CD4-positive, alpha-beta T cell treated with Interleukin-17A for 4 hours (primary cell): ENCODE results near the gene DNMT3L.

Source experiments
- DNase-seq: peaks from one replicate; pipeline ENCODE4 v3.0.0-alpha.2; 2020; ENCODE audit warnings: mixed read lengths

DNMT3L gene

DNA sequence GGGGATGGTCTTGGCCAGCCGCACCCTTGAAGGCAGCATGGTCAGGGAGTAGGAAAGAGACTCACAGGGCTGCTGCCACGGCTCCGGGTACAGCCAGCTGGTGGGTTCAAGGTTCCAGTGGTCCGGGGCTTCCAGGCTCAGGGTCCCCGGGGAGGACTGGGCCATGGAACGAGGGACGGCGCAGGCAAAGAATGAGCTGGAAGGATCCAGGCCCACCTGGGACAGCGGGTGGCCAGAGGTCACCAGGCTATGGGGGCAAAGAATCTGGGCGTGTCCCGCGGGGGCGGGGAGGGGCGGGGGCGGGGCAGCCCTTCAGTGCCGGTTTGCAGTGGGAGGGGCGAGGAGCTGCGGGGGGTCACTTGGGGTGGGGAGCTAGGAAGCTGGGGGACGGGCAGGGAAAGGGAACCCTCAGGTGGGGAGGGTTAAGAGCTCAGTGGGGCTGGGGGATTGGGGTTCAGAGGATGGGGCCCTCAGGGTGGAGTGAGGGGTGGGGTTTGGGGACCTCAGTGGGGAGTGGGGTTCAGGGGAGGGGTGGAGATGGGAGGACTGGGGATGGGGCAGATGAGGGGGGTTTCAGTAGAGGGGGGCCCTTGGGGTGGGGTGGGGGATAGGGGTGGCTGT lies at the start of gene DNMT3L:
TSS of gene DNMT3L (minus strand) at position 223 of the 621 bp plus-strand sequence. CDS start 638 bp downstream, outside the sequence.
- no peak for DNase-seq

DNA sequence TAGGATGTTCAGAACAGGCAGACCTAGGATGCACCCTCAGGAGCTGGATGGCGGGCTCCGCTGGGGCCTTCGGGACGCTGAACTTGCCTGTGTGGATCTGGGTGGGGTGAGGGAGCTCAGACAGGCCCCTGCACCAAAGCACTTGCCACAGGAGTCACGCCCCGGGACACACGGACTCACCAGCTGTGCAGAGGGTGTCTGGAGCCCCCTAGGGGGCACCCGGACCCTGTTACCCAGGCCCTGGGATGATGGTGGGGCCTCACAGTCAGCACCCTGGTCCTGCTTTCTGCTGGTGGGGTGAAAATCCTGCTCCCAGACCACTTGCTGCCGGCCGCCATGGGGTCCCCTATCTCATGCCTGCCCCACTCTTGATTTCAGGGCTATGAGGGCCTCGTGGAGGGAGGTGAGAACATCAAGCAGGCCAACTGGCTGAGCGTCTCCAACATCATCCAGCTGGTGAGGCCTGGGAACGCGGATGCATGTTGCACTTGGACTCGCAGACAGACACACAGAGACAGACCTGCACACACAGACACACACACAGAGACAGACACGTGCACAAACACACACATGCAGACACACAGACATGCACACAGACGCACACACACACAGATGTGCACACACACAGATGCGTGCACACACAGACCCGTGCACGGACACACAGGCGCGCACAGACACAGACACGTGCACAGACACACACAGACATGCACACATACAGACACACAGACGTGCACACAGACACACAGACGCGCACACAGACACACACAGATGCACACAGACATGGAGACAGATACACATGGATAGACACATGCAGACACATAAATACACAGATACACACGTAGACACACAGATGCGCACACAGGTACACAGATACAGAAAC lies 49.2 kb upstream of the DNMT3L start:
- no peak for DNase-seq

DNA sequence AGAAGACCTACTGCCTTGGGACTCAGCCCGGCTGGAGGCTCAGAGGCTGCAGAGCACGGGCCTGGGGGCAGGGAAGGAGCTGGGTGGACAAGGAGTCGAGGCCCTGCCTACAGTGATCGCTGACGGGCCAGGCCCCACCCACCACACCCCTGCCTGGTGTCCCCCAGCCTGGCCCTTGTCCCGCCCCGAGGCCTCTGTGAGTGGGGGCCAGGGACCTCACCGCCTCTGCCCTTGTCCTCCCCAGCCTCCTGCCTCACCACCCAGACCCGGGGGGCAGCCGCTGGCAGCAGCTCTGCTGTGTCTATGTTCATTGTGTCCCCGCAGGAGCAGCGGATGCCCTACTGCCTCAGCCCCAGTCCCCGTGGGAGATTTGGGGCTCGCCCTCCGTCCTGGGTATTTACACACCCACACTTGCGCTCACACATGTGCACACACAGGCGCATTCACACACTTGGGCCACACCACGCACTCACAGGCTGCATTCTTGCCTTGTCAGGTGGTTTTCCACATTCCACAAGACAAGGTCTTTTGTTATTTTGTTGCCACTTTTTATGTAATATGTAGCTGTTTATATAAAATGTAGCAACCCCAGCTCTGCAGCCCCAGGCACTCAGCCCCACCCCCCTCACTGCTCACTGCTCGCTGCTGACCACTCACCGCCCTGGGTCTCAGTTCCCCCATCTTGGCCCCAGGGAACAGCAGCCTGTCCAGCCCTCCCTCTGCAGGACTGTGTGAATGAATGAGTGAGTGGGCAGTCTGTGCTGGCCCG lies 45.4 kb upstream of the DNMT3L start:
- DNase-seq = no peak

DNA sequence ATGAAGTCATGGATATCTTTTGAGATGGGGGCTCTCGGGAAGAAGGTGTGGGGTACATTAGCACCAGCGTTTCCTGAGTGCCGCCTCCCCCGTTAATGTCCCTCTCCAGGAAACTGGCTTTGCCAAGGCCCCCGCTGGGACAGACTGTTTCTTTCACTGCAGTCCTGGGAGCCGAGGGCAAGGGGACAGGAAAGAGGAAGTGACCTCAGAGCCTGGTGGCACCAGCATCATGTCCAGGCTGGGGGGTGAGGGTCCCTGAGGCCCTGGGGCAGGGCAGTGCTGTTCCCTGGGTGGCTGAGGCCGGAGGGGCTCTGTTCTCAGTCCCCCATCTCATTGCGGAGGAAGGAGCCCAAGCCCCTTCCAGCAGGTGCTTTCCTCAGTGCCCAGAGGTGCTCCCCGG lies 44.0 kb upstream of the DNMT3L start:
- no peak for DNase-seq

DNA sequence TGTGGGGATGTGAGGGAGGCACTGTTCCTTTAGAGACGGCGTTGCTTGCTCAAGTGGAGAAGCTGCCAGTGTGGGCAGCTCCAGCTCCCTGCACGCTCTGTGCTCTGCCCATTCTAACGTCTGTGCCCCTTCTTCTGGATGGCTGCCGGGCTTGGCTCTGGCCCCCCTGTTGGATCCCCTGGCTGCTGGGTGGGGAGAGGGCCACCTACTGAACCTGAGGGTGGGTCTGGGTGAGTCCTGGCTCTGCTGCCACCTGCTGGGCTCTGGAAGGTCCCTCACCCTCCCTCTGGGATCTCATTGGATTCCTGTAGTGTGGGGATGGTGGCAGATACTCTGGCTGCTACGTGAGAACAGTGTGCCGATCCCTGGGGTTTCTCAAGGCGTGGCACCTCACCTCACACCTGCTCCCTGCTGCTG lies 43.2 kb upstream of the DNMT3L start:
- DNase-seq = peak; percentile 67

DNA sequence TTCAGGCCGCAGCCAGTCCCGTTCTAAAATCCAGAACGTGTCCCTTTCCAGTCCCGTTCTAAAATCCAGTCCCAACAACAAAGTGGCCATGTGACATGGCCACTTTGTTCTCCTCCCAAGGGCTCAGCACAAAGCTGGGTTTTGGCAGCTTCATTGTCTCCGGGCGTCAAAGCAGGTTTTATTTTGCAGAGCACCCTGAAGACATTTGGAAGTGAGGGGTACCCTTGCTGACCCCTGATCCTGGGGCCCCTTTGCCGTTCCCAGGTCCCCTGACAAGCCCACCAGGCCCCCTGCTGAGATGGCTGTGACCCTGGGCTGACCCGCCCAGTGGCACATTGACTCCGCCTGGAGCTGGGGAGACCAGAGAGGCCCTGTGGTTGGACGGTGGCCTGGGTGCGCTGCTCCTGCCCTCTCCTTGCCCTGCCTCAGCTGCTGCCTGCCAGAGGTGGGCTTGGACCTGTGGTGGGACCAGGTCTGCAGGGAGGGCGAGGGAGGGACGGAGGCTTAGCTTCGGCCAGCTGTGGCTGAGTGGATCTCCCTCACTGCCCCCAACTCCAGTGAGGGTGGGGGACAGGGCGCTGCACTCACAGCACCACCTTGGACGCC lies 42.4 kb upstream of the DNMT3L start:
- no peak for DNase-seq

DNA sequence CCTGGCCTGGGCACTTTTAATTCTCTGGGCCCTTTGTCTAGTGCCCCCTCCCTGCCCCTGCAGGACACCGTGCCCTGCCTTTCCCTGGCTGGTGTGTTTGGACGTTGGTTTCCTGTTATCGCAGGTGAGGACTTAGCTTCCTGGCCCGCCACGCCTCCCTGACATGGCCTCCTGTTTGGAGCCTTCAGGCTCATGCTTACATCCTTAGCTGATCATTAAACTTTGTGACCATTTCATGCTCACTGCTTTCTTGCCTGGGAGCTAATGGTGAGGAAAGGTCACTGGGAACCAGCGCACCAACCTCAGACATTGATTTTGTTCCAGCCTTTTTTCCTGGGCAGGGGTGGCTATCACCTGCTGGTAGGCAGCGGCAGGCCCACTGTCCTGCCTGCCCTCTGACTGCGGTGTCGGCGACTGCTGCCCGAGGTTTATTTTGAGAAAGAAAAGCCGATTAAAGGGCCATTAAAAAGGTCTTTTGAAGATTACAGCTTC lies 41.8 kb upstream of the DNMT3L start:
- peak; percentile 50 for DNase-seq

DNA sequence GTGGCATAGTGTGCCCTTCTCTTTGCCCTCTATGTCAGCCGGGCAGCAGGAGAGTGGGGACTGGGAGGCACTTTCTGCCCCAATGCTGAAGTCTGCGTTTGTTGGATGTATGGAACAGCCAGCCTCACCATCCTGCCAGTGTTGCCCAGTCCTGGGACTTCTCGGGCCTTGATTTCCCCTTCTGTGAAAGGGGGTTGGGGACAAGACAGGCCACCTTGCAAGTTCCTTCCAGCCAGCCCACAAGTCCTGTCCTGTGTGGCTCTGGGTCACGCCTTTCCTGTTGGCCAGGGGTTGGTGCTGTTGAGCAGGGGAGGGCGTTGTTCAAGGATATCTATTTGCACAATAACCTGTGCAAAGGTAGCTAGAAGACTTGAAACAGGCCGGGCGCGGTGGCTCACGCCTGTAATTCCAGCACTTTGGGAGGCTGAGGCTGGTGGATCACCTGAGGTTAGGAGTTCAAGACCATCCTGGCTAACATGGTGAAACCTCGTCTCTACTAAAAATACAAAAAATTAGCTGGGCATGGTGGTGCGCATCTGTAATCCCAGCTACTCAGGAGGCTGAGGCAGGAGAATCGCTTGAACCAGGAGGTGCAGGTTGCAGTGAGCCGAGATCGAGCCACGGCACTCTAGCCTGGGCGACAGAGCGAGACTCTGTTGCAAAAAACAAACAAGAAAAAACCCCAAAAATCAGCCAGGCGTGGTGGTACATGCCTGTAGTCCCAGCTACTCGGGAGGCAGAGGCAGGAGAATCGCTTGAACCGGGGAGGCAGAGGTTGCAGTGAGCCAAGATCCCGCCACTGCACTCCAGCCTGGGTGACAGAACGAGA lies 41.1 kb upstream of the DNMT3L start:
- peak; percentile 25 for DNase-seq

DNA sequence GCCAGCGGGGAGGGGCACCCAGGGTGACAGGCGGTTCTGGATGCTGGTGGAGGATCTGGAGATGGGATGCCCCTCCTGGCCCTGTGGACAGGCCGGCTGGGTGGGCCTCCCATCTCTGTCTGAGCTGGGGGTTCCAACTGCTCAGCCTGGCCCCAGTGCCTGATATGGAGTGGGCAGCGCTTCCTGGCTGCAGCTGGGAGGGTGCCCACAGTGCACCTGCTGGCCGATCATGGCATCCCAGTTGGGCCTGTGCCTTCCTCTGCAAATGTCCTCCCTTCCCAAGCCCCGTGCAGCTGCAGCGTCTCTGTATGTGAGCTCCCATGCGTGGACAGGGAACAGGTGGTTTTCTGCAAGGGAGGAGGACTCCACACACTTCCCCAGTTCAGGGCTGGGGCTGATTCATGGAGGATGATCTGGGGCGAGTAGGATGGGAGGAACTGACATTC lies 40.3 kb upstream of the DNMT3L start:
- no peak for DNase-seq

DNA sequence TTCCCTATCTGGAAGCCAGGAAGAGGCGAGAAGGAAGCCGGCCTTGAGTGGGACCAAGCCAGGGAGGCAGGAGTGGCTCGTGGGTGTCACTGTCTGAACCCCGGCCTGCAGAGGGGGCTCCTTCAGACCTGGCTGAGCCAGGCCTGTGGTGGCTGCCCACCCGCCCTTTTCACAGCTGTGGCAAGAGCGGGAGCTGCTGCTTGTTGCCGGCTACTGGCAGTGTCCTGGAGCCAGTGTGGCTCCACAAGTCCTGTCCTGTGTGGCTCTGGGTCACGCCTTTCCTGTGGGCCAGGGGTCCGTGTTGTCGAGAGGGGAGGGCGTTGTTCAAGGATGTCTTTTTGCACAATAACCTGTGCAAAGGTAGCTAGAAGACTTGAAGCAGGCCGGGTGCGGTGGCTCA lies 39.4 kb upstream of the DNMT3L start:
- DNase-seq = no peak

DNA sequence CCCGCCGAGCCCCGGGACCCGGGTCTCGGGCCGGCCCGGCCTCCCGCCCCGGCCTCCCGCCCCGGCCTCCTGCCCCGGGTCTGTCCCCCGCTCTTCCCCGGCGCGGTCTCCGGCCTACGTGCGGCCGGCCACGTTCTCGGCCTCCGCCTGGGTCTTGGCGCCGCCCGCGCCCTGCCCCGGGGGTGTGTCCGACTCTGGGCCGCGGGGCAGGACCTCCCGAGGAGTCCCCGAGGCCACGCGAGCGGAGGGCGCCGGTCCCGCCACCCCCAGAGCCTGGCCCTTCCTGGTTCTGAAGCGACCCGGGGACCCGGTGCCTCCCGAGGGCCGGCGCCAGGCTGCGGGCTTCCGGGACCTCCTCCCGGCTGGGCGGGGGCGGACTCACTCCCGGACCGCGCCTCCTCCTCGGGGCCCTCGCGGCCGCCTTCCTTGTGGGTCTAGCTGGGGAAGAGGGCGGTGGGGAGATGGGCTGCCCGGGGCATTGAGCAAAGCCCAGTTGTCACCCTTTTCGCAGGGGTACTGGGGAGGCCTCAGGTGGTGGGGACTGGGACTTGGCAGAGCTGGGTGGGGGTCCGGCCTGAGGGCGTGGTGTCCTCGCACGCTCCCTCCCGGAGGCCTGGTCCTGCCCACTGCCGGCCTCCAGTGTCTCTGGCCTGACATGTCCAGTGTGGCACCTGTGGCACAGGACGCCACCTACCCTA lies 38.7 kb upstream of the DNMT3L start:
- peak; percentile 77 for DNase-seq

DNA sequence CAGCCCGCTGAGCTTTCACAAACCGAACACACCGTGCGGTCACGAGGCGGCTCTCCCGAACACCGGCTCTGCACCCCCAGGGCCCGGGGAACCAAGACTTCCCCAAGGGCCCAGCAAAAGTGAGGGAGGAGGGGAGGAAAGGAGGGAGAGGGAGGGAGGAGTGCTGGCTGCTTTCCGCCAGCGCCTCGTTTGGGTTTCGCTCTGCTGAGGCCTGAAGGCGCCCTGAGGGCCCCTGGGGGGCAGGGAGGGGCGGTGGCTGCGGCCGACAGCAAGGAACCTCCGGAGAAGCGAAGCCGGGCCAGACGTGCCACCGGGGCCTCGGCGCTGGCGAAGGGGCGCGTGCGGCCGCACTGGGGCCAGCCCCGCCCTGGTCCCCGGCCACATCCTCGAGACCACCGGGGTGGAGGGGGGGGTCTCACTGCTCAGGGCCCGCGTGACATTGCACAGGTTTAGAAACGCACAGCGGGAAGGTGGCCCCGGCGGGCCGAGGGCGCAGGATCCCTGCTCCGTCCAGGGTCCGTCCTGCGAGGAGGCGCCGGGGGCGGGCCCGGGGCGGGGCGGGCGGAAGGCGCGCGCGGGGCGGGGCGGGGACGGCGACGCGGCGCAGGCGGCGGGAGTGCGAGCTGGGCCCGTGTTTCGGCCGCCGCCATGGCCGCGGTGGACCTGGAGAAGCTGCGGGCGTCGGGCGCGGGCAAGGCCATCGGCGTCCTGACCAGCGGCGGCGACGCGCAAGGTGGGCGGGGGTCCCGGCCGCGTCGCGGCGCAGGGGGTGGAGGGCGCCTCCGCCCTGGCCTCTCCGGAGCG lies 38.0 kb upstream of the DNMT3L start, which contains the start of gene PFKL:
TSS of gene PFKL (plus strand) at position 596 of the 804 bp plus-strand sequence. CDS start at position 649, 53 bp downstream.
- peak; percentile 73 for DNase-seq

DNA sequence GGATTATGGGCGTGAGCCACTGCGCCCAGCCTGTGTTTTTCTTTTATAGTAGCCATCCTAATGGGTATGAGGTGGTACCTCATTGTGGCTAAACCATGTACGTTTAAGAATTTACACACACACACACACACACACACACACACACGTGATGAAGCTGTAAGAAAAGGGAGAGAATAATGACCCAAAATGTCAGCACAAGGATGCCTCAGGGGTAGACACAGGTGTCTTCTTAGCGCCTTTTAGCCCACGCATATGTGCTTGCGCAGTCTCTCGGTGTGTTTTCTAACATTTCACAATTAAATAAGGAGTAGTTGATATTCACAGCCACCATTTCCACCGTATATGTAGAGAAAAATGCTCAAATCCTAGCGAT lies 37.4 kb upstream of the DNMT3L start:
- peak; percentile 19 for DNase-seq

DNA sequence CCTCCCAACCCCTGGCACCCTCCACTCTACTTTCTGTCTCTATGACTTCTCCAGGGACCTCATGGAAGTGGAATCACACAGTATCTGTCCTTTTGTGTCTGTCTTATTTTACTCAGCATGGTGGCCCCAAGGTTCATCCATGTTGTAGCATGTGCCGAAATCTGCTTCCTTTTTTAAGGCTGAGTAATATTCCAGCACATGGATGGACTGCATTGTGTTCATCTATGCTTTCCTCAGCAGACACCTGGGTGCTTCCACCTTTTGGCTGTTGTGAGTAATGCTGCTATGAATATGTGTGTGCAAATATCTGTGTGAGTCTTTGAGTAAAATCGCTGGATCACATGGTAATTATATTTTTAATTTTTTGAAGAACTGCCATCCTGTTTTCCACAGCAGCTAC lies 36.6 kb upstream of the DNMT3L start:
- no peak for DNase-seq

DNA sequence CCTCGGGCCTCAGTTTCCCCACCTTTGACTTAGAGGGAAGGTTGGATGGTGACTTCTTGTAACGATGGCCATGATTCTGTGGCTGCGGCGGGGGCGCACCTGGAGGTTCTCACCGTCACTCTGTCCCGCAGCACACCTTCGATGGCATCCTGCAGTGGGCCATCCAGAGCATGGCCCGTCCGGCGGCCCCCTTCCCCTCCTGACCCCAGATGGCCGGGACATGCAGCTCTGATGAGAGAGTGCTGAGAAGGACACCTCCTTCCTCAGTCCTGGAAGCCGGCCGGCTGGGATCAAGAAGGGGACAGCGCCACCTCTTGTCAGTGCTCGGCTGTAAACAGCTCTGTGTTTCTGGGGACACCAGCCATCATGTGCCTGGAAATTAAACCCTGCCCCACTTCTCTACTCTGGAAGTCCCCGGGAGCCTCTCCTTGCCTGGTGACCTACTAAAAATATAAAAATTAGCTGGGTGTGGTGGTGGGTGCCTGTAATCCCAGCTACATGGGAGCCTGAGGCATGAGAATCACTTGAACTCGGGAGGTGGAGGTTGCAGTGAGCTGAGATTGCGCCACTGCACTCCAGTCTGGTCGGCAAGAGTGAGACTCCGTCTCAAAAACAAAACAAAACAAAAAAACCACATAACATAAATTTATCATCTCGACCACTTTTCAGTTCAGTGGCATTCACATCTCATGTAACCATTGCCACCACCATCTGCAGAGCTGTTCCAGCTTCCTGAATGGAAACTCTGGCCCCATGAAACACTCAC lies 36.0 kb upstream of the DNMT3L start:
- DNase-seq = peak; percentile 83

DNA sequence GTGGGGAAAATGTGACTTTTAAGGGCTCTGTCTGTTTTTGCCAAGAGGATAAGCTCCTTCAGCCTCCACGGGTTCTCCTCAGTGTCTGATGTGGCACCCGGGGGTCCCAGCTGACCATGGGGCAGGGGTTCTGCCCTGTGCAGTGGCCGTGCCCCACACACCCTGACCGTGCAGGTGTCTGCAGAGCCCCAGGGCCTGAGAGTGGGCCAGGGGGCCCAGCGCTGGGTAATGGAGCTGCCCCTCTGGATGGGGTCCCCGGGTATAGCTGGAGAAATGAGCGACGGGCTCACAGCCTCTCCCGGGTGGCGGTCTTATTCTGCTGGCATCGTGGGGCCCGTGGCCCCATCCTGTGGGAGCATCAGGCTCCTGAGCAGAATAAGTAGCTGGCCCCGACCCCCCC lies 35.2 kb upstream of the DNMT3L start:
- no peak for DNase-seq

DNA sequence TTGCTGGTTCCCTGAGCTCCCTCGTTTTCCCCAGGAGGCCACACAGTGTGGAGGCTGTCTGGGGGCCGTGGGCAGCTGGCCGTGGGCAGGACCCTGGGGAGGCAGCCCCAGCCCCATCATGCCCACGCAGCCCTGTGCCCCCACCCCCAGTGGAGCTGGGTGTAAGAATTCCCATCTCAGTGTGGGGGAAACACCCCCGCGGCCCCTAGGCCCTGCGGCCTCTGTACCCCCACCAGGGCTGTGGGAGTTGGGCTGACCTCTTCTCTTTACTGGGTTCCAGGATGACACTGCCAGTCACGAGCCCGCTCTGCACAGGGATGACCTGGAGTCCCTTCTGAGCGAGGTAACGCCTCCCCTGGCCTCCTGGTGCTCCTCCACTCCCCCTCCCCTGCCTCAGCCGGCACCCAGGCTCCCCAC lies 34.4 kb upstream of the DNMT3L start:
- no peak for DNase-seq

DNA sequence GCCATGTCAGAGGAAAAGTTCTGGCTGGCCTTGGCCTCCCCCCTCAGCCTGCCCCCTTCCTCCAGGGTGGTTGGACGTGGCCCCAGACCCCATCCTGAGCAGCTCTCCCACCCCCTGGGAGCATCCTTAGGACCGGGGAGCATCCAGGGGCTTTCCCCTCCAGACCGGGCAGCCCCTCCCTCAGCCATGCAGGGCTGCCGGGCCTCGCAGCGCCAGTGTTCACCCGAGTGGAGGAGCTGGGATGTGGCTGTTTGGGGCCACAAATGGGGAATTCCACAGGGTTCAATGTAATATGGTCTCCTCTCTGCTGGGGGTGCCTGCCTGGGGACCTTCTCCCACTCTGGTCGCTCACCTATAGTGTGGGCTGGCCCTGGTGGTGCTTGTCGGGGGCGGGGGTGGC lies 33.9 kb upstream of the DNMT3L start:
- DNase-seq = no peak

DNA sequence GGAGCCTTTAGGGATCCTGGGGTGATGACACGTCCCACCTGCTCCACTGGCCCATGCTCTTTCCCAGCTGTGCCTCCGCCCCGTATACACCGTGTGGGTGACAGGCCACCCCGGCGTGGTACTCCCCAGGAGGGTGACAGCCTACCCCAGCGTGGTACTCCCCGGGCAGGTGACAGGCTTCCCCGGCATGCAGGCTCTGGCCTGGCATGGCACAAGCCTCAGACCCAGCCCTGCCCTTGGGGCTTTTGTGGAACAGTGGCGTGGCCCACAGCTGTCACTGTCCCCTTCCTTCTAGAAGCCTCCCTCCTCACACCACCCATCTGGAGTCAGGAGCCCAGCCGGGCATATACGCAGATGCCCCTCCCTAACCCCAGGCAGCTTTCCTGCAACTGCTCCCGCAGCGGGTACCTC lies 33.5 kb upstream of the DNMT3L start:
- DNase-seq = no peak
